GM19397 (cell line): Measurements from ENCODE around the gene BPHL.
"Not testable (repeated sequence)": the region's sequence is repeated elsewhere in the genome, so short reads cannot be mapped to it uniquely, and the experiment has no call there.

Source experiments
- ATAC-seq: cut with Tn5 transposase; IDR thresholded peaks from one replicate; pipeline ENCODE4 v1.9.1; 2021; ENCODE audit warnings: mild to moderate bottlenecking, moderate library complexity; ENCODE audit not compliant: unreplicated experiment

The BPHL gene

GRCh38 chr6:3155416-3155815 is 36.9 kb downstream of the BPHL start:
- not testable (repeated sequence) for ATAC-seq

GRCh38 chr6:3156184-3157130 is 37.9 kb downstream of the BPHL start:
- not testable (repeated sequence) for ATAC-seq

DNA sequence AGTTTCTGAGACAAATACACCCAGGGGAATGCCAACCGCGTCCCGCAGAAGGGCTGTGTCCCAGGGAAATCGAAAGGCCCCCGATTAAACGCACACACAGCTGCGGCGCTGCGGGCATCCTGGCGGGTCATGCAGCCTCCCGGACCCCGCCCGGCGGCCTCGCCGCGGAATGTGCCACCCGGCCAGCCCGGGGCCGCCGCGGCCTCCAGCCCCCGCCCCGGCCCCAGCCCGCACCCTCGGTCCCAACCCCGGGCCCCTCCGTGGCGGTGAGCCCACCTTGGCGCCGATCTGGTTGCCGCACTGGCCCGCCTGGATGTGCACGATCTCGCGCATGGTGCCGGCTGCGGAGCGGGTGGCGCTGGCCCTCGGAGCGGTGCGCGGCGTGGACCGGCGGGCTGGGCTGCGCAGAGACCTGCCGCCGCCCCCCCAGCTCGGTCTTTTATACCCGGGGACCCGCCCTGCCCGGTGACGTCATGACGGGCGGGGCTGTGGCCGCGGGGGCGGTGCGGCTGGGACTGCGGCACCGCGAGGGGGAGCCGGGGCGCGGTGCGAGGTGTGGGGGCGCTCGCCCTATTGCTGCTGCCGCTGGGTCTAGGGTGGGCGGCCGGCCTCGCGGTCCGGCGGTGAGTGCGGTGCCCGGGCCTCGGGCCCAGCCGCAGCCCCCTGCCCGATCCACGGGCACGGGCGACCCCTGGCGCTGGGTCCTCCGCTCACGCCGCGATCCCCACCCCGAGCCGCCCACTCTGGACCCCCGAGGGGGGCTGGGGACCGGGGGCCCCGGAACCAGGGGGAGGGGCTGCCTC is 38.8 kb downstream of the BPHL start, which contains the start of gene TUBB2A:
Gene TUBB2A, minus strand, starts transcription at position 414 of the 803 bp plus-strand sequence. Its CDS starts 81 bp downstream, at position 333.
- peak; percentile 85 for ATAC-seq

DNA sequence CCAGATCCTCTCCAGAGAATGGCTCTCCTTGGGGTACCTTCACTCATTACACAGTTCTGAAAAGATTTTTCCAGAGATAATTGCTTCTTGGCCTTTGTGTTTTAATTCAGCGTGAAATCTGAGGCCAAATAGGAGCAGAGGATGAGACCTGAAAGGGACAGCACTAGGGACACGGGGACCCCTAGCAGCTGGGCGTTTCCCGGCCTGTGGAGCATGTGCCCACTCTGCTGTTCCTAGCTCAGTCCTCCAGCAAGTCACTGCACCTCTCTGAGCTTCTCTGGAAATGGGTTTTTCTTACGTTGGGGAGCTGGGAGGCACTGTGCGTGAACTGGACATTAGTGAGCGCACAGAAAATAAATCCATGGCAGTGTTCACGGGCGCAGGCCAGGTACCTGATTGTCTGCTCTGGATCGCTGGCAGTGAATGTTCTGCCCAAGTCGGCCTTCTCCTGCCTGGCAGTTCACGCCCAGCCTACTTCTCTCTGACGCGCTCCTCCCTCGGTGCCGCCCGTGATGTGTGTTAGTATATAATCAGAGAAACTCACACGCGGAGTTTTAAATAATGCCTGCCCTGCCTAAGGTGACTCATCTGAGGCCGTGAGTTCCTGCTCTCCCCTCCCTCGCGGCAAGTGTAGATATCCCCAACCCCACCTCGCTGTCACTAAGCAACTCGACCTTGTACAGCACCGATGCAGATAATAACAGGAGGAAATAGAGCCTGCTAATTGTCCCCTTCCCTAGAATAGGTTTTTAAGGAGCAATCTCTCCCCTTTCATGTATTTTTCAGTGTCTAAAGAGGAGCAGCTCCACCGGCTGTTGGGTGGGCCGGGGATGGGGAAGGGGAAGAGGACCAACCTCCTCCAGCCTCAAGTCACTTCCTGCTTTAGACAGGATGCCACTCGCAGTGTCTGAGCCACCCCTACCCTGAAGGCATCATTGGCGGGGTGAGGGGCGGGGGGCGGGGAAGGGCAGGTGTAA is 41.6 kb downstream of the BPHL start:
- no peak for ATAC-seq

GRCh38 chr6:3162067-3162497 is 43.6 kb downstream of the BPHL start:
- ATAC-seq: no peak

GRCh38 chr6:3162565-3163247 is 44.2 kb downstream of the BPHL start:
- ATAC-seq: peak; percentile 78

DNA sequence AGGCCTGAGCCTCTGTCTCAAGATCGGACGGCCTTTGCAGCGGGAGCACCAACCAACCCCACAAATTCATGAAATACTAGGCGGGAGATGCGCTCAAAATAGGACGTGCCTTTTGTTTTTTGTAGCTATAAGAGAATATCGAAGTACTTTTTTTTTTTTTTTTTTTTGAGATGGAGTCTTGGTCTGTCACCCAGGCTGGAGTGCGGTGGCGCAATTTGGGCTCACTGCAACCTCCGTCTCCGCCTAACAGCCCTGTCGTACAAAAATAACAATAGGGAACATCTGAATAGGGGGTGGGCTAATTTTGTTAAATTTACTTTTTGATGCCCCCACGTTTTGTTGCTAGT is 44.7 kb downstream of the BPHL start:
- no peak for ATAC-seq

DNA sequence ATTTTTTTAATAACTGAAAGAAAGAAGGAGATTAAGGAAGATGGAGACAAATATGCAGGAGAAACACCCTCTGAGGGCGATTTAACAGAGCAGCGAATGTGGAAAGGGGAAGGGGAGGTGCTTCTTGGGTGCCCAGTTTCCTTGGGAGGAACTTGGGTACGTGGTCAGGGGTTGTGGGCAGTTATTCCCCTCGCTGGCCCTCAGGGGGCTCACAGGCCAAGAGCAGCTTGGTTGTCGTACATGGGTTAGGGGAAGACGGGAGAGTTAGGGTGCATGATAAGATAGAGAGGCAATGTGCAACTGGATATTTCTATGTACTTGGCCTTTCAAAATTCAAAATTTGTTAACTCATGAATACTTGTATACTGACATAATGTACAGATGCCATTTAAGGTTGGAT is 45.9 kb downstream of the BPHL start:
- ATAC-seq: no peak

- no peak for ATAC-seq
These were observed 47.4 kb downstream of the BPHL start for GRCh38 chr6:3165631-3166534.

DNA sequence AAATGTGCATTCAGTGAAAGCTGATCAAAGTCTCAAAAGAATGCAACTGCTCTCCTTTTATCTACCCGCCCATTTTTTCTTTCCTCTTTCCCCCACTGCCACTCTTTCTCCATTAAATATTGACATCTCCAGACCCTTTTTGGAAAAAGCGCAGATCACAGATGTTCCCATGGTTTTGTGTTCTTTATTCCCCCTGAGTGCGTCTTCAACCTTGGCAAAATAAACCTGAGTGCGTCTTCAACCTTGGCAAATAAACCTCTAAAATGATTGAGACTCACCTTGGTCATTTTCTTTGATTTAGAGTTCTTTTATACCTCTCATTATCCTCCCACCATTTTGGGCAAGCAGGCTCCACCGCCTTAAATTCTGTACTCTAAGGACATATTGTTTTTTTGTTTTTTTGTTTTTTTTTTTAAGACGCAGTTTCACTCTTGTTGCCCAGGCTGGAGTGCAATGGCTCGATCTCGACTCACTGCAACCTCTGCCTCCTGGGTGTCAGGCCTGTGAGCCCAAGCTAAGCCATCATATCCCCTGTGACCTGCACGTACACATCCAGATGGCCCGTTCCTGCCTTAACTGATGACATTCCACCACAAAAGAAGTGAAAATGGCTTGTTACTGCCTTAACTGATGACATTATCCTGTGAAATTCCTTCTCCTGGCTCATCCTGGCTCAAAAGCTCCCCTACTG is 48.2 kb downstream of the BPHL start:
- ATAC-seq: not testable (repeated sequence)

DNA sequence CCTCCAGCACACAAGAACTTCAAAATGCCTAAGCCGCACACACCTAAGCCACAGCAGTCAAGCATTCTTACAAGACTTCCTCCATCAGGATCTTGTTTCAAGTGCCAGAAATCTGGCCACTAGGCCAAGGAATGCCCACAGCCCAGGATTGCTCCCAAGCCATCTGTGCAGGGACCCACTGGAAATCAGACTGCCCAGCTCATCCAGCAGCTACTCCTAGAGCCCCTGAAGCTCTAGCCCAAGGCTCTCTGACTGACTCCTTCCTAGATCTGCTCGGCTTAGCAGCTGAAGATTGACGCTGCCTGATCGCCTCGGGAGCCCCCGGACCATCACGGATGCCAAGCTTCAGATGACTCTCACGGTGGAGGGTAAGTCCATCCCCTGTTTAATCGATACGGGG is 49.5 kb downstream of the BPHL start:
- not testable (repeated sequence) for ATAC-seq

DNA sequence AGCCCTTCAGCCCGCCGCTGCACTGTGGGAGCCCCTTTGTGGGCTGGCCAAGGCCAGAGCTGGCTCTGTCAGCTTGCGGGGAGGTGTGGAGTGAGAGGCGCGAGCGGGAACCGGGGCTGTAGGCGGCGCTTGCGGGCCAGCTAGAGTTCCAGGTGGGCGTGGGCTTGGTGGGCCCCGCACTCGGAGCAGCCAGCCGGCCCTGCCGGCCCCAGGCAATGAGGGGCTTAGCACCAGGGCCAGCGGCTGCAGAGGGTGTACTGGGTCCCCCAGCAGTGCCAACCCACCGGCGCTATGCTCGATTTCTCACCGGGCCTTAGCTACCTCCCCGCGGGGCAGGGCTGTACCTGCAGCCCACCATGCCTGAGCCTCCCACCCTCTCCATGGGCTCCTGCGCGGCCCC is 52.2 kb downstream of the BPHL start:
- ATAC-seq: not testable (repeated sequence)

DNA sequence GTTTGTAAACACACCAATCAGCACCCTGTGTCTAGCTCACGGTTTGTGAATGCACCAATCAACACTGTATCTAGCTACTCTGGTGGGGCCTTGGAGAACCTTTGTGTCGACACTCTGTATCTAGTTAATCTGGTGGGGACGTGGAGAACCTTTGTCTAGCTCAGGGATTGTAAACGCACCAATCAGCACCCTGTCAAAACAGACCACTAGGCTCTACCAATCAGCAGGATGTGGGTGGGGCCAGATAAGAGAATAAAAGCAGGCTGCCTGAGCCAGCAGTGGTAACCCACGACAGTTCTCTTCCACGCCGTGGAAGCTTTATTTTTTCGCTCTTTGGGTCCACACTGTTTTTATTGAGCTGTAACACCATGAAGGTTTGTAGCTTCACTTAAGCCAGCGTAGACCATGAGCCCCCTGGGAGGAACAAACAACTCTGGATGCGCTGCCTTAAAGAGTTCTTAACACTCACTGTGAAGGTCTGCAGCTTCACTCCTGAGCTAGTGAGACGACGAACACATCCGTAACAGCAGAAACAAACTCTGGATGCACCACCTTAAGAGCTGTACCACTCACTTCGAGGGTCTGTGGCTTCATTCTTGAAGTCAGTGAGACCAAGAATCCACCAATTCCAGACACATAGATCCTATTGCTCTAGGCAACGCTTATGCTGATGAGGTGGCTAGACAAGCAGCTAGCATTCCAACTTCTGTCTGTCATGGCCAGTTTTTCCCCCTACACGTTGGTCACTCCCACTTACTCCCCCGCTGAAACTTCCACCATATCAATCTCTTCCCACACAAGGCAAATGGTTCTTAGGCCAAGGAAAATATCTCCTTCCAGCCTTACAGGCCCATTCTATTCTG is 53.0 kb downstream of the BPHL start:
- ATAC-seq: not testable (repeated sequence)

- ATAC-seq: not testable (repeated sequence)
These were observed 54.3 kb downstream of the BPHL start for GRCh38 chr6:3172789-3173188.

- not testable (repeated sequence) for ATAC-seq
These were observed 55.2 kb downstream of the BPHL start for GRCh38 chr6:3173636-3174089.

DNA sequence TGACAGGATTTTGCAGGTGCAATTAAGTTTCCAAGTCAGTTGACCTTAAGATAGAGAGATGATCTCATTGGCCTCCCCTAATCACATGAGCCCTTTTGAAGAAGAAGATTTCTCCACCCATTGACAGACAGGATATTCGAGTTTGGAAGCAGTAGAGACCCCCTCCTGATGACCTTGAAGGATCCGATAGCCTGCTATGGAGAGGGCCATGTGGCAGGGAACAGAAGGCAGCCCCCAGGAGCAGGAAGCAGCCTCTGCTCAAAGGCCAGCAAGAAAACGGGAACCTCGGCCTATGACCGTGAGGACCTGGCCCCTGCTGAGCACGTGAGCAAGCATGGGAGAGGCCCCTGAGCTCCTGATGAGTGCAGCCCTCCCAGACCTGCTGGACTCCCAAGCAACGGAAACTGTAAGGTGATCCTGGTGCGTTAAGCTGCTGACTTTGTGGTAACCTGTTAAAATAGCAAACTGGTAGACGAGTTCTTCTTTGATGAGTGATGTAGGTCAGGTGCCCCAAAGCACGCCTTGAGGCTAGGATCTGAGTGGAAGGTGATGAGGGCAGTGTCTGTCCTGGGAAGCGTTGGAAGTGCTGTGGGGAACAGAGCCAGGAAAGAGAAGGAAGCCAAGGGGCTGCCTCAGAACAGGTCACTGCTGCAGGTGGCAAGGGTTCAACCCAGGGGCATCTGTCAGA is 57.3 kb downstream of the BPHL start:
- ATAC-seq: no peak
